Measurements from ENCODE around the gene OLFML1. TPM values are rescaled to one million over a fixed set of nuclear protein-coding genes. Genes with fewer than 3 reads are reported as not detected.

Gene OLFML1
- total and polyA plus RNA-seq, 2 donors (not counting 3 experiments of a cell fraction or from before 2014, with no cell fraction given), result not detected

DNA sequence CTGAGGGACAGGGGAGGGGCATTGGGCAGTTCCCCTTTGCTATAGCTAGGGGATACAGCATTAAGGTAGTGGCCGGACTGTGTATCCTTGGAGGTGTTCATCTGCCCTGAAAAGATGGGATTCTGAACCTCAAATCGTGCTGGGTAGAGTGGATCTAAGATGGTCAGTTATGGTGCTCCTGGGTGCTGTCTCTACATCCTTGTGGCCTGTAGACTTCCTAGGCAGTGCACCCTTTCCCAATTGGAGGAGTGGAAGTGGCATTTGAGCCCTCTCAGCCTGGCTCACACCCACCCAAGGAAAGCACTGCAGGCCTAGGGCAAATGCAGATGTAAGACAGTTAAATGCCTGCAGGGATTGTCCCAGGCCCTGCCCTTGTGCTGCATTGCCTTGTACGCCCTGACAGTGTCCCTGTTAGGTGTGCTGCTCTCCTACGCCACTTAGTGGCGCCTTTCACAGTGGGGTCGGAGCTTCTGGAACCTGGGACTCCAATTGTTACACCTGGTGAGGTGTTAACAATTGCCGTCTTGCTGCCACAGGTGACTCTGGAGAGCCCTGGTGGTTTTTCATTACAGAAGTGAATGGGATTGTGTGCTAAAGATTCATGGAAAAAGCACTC, 63.5 kb downstream of the OLFML1 start:
- Histone ChIP-seq H3K9me1 (replicated peaks; ENCODE audit: control insufficient read depth, extremely low read depth, insufficient read depth, low read length) (no peaks in the 10 kb centered on the region), H3K27ac (ENCODE audit: insufficient read depth, low read depth, low read length) (no peak overlapping the region), H3K36me3 (ENCODE audit: control insufficient read depth in 2 of 2, extremely low read depth in 1 of 2, insufficient read depth in 2 of 2, low read length in 2 of 2) (no peaks in the 10 kb centered on the region), H2AFZ (ENCODE audit: low read depth, low read length) (no peak overlapping the region), H3K4me1 (ENCODE audit: control insufficient read depth, extremely low read depth, insufficient read depth, low read length) (no peaks in the 10 kb centered on the region), H3K4me3 (replicated peaks in 1 of 3; ENCODE audit: insufficient read depth in 1 of 3, low read depth in 1 of 3, low read length in 3 of 3) (no peak overlapping the region), H3K9ac (replicated peaks; ENCODE audit: extremely low read depth, insufficient read depth, low read length) (no peak overlapping the region), H3K27me3 (ENCODE audit: control insufficient read depth in 2 of 2, insufficient read depth in 2 of 2, low read length in 2 of 2) (no peaks in the 10 kb centered on the region), H3K79me2 (ENCODE audit: control insufficient read depth, insufficient read depth, low read length) (no peaks in the 10 kb centered on the region), H3K4me2 (ENCODE audit: insufficient read depth, low read length) (no peak overlapping the region), H3K9me3 (replicated peaks; ENCODE audit: control insufficient read depth, insufficient read depth, low read length) (no peaks in the 10 kb centered on the region), H4K20me1 (replicated peaks; ENCODE audit: control insufficient read depth, extremely low read depth, insufficient read depth, low read length) (no peaks in the 10 kb centered on the region)
- intact Hi-C loops (cut with micrococcal nuclease) (no loop called here), dilution Hi-C loops (cut with MboI; ENCODE audit: extremely low pct_ligation_motif_present, low sequenced_read_pairs) (no loop called here)
- ChIA-PET CTCF (interaction anchor here (6.2 kb wide), 1 partner anchor 108 kb away, joined by 33 read pairs; no protein-coding TSS in a partner anchor), POLR2A (no interaction called here)
- DNase-seq (ENCODE audit: low read depth, low spot score), result no peak
- TF ChIP-seq, protein P1, sequence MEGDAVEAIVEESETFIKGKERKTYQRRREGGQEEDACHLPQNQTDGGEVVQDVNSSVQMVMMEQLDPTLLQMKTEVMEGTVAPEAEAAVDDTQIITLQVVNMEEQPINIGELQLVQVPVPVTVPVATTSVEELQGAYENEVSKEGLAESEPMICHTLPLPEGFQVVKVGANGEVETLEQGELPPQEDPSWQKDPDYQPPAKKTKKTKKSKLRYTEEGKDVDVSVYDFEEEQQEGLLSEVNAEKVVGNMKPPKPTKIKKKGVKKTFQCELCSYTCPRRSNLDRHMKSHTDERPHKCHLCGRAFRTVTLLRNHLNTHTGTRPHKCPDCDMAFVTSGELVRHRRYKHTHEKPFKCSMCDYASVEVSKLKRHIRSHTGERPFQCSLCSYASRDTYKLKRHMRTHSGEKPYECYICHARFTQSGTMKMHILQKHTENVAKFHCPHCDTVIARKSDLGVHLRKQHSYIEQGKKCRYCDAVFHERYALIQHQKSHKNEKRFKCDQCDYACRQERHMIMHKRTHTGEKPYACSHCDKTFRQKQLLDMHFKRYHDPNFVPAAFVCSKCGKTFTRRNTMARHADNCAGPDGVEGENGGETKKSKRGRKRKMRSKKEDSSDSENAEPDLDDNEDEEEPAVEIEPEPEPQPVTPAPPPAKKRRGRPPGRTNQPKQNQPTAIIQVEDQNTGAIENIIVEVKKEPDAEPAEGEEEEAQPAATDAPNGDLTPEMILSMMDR (IDR thresholded peaks at IDR 0.05; ENCODE audit: extremely low read depth in 1 of 2, insufficient read depth in 1 of 2, low read depth in 1 of 2, low read length in 2 of 2), result peak; percentile 11 to 15
- TF ChIP-seq FOS (IDR thresholded peaks at IDR 0.05; ENCODE audit: borderline replicate concordance, insufficient read depth, low read length), result no peak
- no peak for FAIRE-seq
- BruUV-seq (replicated peaks), result no TSS peak

DNA sequence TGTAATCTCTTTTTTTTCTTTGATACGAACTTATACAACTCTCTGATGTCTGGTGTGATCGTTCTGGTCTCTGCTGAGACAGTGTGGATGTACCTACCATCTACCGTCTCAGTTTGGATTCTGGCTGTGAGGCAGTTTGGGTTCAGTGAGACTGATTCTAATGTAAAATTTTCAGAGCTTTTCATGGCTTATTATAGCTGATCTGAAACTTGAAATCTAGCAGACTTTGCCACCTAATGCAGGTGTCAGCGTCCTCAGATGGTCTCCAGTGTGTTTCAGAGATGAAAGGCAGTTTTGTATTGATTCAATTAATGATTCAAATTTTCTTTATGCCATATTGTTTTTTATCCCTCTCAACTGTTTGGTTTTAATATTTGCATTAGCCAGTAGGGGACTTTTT, 64.4 kb downstream of the OLFML1 start:
- dilution Hi-C loops (cut with MboI; ENCODE audit: extremely low pct_ligation_motif_present, low sequenced_read_pairs), result no loop called here
- TF ChIP-seq JUN (IDR thresholded peaks at IDR 0.05; ENCODE audit: borderline replicate concordance, insufficient read depth, insufficient read length, low read depth) (no peak), FOS (IDR thresholded peaks at IDR 0.05; ENCODE audit: borderline replicate concordance, insufficient read depth, low read length) (no peak), POLR2AphosphoS5 (IDR thresholded peaks at IDR 0.05; ENCODE audit: insufficient read depth, low read depth, low read length) (no peak), GATA2 (IDR thresholded peaks at IDR 0.05; ENCODE audit: insufficient read depth, insufficient read length, low read depth, low read length) (no peak), EZH2 (IDR thresholded peaks at IDR 0.05; ENCODE audit: borderline replicate concordance, low read depth, low read length, severe bottlenecking) (no peak), MYC (IDR thresholded peaks at IDR 0.05; ENCODE audit: low read depth, low read length) (no peak), POLR2A (IDR thresholded peaks at IDR 0.05; ENCODE audit: low read depth, low read length) (no peak)
- TF ChIP-seq, protein P1 (IDR thresholded peaks at IDR 0.05; ENCODE audit: extremely low read depth in 1 of 2, insufficient read depth in 1 of 2, low read depth in 1 of 2, low read length in 2 of 2), result no peak
- TF ChIP-seq, protein P2, sequence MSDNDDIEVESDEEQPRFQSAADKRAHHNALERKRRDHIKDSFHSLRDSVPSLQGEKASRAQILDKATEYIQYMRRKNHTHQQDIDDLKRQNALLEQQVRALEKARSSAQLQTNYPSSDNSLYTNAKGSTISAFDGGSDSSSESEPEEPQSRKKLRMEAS (IDR thresholded peaks at IDR 0.05; ENCODE audit: insufficient read depth, insufficient read length), result no peak
- CTCF ChIA-PET, result interaction anchor here (6.2 kb wide), 1 partner anchor 107 kb away, joined by 33 read pairs; no protein-coding TSS in a partner anchor

More for the DNA sequence above, 64.4 kb downstream of the OLFML1 start:
- POLR2A ChIA-PET, result no interaction called here
- no peak overlapping the region for H3K4me3 ChIP-seq (replicated peaks in 1 of 3; ENCODE audit: insufficient read depth in 1 of 3, low read depth in 1 of 3, low read length in 3 of 3)
- H3K27me3 ChIP-seq (ENCODE audit: control insufficient read depth in 2 of 2, insufficient read depth in 2 of 2, low read length in 2 of 2), result no peaks in the 10 kb centered on the region
- DNase-seq (ENCODE audit: low read depth, low spot score), result no peak
- H3K9me3 ChIP-seq (replicated peaks; ENCODE audit: control insufficient read depth, insufficient read depth, low read length), result no peaks in the 10 kb centered on the region
- H3K9me1 ChIP-seq (replicated peaks; ENCODE audit: control insufficient read depth, extremely low read depth, insufficient read depth, low read length), result no peaks in the 10 kb centered on the region
- H4K20me1 ChIP-seq (replicated peaks; ENCODE audit: control insufficient read depth, extremely low read depth, insufficient read depth, low read length), result no peaks in the 10 kb centered on the region
- no peak overlapping the region for H2AFZ ChIP-seq (ENCODE audit: low read depth, low read length)
- BruUV-seq (replicated peaks), result no TSS peak
- H3K27ac ChIP-seq (ENCODE audit: insufficient read depth, low read depth, low read length), result no peak overlapping the region
- H3K4me1 ChIP-seq (ENCODE audit: control insufficient read depth, extremely low read depth, insufficient read depth, low read length), result no peaks in the 10 kb centered on the region
- no peak overlapping the region for H3K9ac ChIP-seq (replicated peaks; ENCODE audit: extremely low read depth, insufficient read depth, low read length)
- no peaks in the 10 kb centered on the region for H3K36me3 ChIP-seq (ENCODE audit: control insufficient read depth in 2 of 2, extremely low read depth in 1 of 2, insufficient read depth in 2 of 2, low read length in 2 of 2)
- no peaks in the 10 kb centered on the region for H3K79me2 ChIP-seq (ENCODE audit: control insufficient read depth, insufficient read depth, low read length)
- intact Hi-C loops (cut with micrococcal nuclease), result no loop called here
- FAIRE-seq, result no peak
- H3K4me2 ChIP-seq (ENCODE audit: insufficient read depth, low read length), result no peak overlapping the region
